Esophagus muscularis mucosa (tissue), 4 donors: ENCODE data around the gene GRB7.

Source experiments
- EP300 ChIP-seq: sonication (generic); formaldehyde crosslinking; IDR thresholded peaks from one replicate; pipeline ENCODE4 v1.6.1; 2017; ENCODE audit warnings: antibody characterized with exemption
- POLR2A ChIP-seq: fragments of 450-650 bp; IDR thresholded peaks from one replicate; pipeline ENCODE4 v1.6.1; 2017; ENCODE audit warnings: antibody characterized with exemption, moderate library complexity, mild to moderate bottlenecking, low read depth
- POLR2AphosphoS5 ChIP-seq, 2 donors: sonication (generic); formaldehyde crosslinking; IDR thresholded peaks; one replicate each; pipeline ENCODE4 v1.6.1; 2017; ENCODE audit warnings: antibody characterized with exemption in 2 of 2
- TF ChIP-seq, protein P1 (sequence below), 3 experiments: fragments of 200-600 bp in 2 of 3; fragments of 450-650 bp in 1 of 3; sonication (generic) in 2 of 3; IDR thresholded peaks; one replicate each; pipeline ENCODE4 v1.5.1; 2017 to 2019; ENCODE audit warnings: antibody characterized with exemption in 3 of 3, mild to moderate bottlenecking in 2 of 3, moderate library complexity in 1 of 3

DNA sequence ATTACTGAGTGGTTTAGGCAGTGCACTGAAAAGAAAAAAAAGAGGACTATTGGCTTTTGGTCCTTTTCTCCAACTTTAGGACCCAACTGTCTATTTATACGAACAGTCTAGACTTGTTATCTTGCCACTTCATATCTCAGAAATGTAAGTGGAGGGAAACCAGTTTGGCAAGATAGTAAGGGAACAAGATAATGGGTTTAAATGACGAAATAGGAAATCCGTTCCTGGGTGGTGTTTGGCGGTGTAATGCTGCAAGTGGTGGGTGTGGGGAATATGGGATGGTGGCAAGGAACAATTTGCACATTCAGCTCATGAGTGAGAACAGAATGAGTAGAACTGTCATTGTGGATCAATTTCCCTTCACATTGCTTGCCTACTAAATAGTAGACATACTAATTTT, 44.7 kb downstream of the GRB7 start:
- TF ChIP-seq, protein P1, sequence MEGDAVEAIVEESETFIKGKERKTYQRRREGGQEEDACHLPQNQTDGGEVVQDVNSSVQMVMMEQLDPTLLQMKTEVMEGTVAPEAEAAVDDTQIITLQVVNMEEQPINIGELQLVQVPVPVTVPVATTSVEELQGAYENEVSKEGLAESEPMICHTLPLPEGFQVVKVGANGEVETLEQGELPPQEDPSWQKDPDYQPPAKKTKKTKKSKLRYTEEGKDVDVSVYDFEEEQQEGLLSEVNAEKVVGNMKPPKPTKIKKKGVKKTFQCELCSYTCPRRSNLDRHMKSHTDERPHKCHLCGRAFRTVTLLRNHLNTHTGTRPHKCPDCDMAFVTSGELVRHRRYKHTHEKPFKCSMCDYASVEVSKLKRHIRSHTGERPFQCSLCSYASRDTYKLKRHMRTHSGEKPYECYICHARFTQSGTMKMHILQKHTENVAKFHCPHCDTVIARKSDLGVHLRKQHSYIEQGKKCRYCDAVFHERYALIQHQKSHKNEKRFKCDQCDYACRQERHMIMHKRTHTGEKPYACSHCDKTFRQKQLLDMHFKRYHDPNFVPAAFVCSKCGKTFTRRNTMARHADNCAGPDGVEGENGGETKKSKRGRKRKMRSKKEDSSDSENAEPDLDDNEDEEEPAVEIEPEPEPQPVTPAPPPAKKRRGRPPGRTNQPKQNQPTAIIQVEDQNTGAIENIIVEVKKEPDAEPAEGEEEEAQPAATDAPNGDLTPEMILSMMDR (IDR thresholded peaks at IDR 0.05) = no peak
- TF ChIP-seq EP300 (no peak), POLR2A (no peak), POLR2AphosphoS5 (IDR thresholded peaks at IDR 0.05) (no peak)
